K562 (cell line): ENCODE results near the gene CDC42SE2. TPM values are rescaled to one million over a fixed set of nuclear protein-coding genes. Genes with fewer than 3 reads are reported as not detected.
A peak's percentile ranks its signal among the peaks of the same experiment; 100 is the strongest.

Source experiments
- ATAC-seq: fragments of 200-7000 bp; cut with Tn5 transposase; 3 replicates; pipeline ENCODE4 v1.9.1; 2020; ENCODE audit warnings: moderate library complexity
- BruUV-seq: library from RNA; stranded (reverse); fragments of 400-500 nt; replicated peaks from 2 replicates; lab custom pipeline; 2021; lab: Mats Ljungman, UMichigan
- CTCF ChIA-PET: fragments of 300-600 bp; formaldehyde crosslinking; extraction: SDS; loops from one replicate; lab custom pipeline; 2021; ENCODE audit warnings: low intra/inter-chr PET ratio; lab: Yijun Ruan, JAX
- POLR2A ChIA-PET: fragments of 300-600, 350-650 bp; sonication (Branson Sonifier 250); formaldehyde crosslinking; extraction: SDS; loops from one replicate; lab custom pipeline; 2021; ENCODE audit warnings: antibody characterized with exemption, inconsistent platforms; lab: Yijun Ruan, JAX
- DNase-seq, 4 experiments: peaks; one replicate each; pipeline versions ENCODE4 v3.0.0 to v3.0.0-alpha.2; 2011 to 2018; ENCODE audit warnings: low spot score in 3 of 4, mixed read lengths in 3 of 4; ENCODE audit errors: extremely low read depth in 1 of 4
- FAIRE-seq: peaks from 2 replicates; lab custom pipeline; 2011; peaks lifted over from hg19 to GRCh38; lab: Jason Lieb, UNC
- H2AFZ ChIP-seq: 2 replicates; pipeline ENCODE4 v1.6.0; 2011; ENCODE audit warnings: low read depth, low read length, control low read depth, inconsistent platforms
- H3K27ac ChIP-seq: fragments of 200-600 bp; 3 replicates; pipeline ENCODE4 v1.8.0; 2011; ENCODE audit warnings: low read depth, mild to moderate bottlenecking, control low read depth, inconsistent platforms, low read length, moderate library complexity, mixed read lengths; ENCODE audit errors: extremely low read depth
- H3K27me3 ChIP-seq, 2 experiments: fragments of 300-600 bp in 1 of 2; 2 replicates in 1 of 2; 3 replicates in 1 of 2; pipeline versions ENCODE4 v1.6.0 to v1.8.0; 2011; ENCODE audit warnings: inconsistent platforms in 2 of 2, low read length in 2 of 2, mild to moderate bottlenecking in 1 of 2, mixed read lengths in 1 of 2, moderate library complexity in 1 of 2; ENCODE audit not compliant: control insufficient read depth in 2 of 2, insufficient read depth in 2 of 2
- H3K36me3 ChIP-seq: fragments of 300-600 bp; 3 replicates; pipeline ENCODE4 v1.8.0; 2011; ENCODE audit warnings: mild to moderate bottlenecking, low read length, inconsistent platforms; ENCODE audit not compliant: control insufficient read depth, insufficient read depth
- H3K4me1 ChIP-seq, 2 experiments: fragments of 200-600 bp in 1 of 2; replicated peaks in 1 of 2; 2 replicates in 1 of 2; 3 replicates in 1 of 2; pipeline versions ENCODE4 v1.5.1 to v1.8.0; 2011; ENCODE audit warnings: inconsistent platforms in 2 of 2, low read length in 2 of 2, mild to moderate bottlenecking in 1 of 2, mixed read lengths in 1 of 2, moderate library complexity in 1 of 2; ENCODE audit not compliant: control insufficient read depth in 2 of 2, insufficient read depth in 2 of 2
- H3K4me2 ChIP-seq: 2 replicates; pipeline ENCODE4 v1.6.1; 2011; ENCODE audit warnings: low read length, control low read depth, inconsistent platforms, mixed read lengths; ENCODE audit not compliant: insufficient read depth
- H3K4me3 ChIP-seq: fragments of 200-600 bp; sonication (generic), shearing (Covaris generic); 2 replicates; pipeline ENCODE4 v1.5.1; 2016; ENCODE audit warnings: control low read depth, inconsistent platforms
- H3K79me2 ChIP-seq: fragments of 200-600 bp; 3 replicates; pipeline ENCODE4 v1.8.0; 2011; ENCODE audit warnings: low read length, inconsistent platforms; ENCODE audit not compliant: control insufficient read depth, insufficient read depth
- H3K9ac ChIP-seq, 2 experiments: 2 replicates each; pipeline versions ENCODE4 v1.6.0 to v1.6.1; 2011; ENCODE audit warnings: low read depth in 2 of 2, low read length in 2 of 2, control low read depth in 1 of 2, inconsistent platforms in 1 of 2, mild to moderate bottlenecking in 1 of 2, mixed read lengths in 1 of 2; ENCODE audit not compliant: insufficient read depth in 1 of 2
- H3K9me1 ChIP-seq: one replicate; pipeline ENCODE4 v1.6.0; 2011; ENCODE audit warnings: inconsistent platforms, mild to moderate bottlenecking, low read length, moderate library complexity; ENCODE audit not compliant: control insufficient read depth, insufficient read depth
- H3K9me3 ChIP-seq: replicated peaks from 2 replicates; pipeline ENCODE4 v1.5.1; 2011; ENCODE audit warnings: low read depth, low read length, inconsistent platforms; ENCODE audit not compliant: control insufficient read depth, insufficient read depth
- H4K20me1 ChIP-seq: replicated peaks from 2 replicates; pipeline ENCODE4 v1.6.1; 2011; ENCODE audit warnings: low read length, inconsistent platforms, mixed read lengths; ENCODE audit not compliant: control insufficient read depth, insufficient read depth
- CTBP1 ChIP-seq: fragments of 450-650 bp; IDR thresholded peaks from 2 replicates; pipeline ENCODE4 v1.6.1; 2016; ENCODE audit warnings: borderline replicate concordance
- KAT7 ChIP-seq: sonication (generic); formaldehyde crosslinking; IDR thresholded peaks from 2 replicates; pipeline ENCODE4 v1.8.0; 2022; ENCODE audit warnings: missing genetic modification reagents, mild to moderate bottlenecking, borderline replicate concordance
- MAFF ChIP-seq: IDR thresholded peaks from 2 replicates; pipeline ENCODE4 v1.6.1; 2012; ENCODE audit warnings: low read length, improper control_type of control experiment
- PHF20 ChIP-seq: fragments of 450-650 bp; IDR thresholded peaks from 2 replicates; pipeline ENCODE4 v1.6.1; 2018; ENCODE audit not compliant: partially characterized antibody
- STAT5A ChIP-seq: IDR thresholded peaks from 2 replicates; pipeline ENCODE4 v1.6.1; 2012; ENCODE audit warnings: low read length, inconsistent platforms, borderline replicate concordance
- TBP ChIP-seq: optimal IDR thresholded peaks from 2 replicates; pipeline ENCODE3; 2011; ENCODE audit warnings: low read depth, low read length, improper control_type of control experiment
- ZNF184 ChIP-seq: sonication (generic); formaldehyde crosslinking; IDR thresholded peaks from 2 replicates; pipeline ENCODE4 v1.5.0; 2020; ENCODE audit warnings: missing genetic modification reagents
- ZNF282 ChIP-seq: sonication (generic); formaldehyde crosslinking; IDR thresholded peaks from 2 replicates; pipeline ENCODE4 v1.8.1; 2023; ENCODE audit warnings: missing genetic modification reagents
- ZNF717 ChIP-seq: fragments of 250-450 bp; sonication (Bioruptor Pico); IDR thresholded peaks from 2 replicates; pipeline ENCODE4 v1.5.0; 2021
- WGBS: fragments of 100-300 bp; shearing (Covaris generic); methylation state at CpG from one replicate; pipeline ENCODE4 v1.1.6; 2016; ENCODE audit warnings: low coverage, mixed read lengths; ENCODE audit not compliant: insufficient coverage; ENCODE audit errors: missing lambda C conversion rate; 5-methylcytosine and 5-hydroxymethylcytosine counted together
- in situ Hi-C: fragments of 300-500 bp; cut with MboI; formaldehyde crosslinking; loops from 4 replicates; pipeline ENCODE4 v1.15.0; 2018; ENCODE audit warnings: inconsistent platforms, mixed read lengths
- intact Hi-C: fragments of 100-400 bp; cut with micrococcal nuclease; formaldehyde crosslinking; loops from 2 replicates; pipeline ENCODE4 v1.14.2; 2022
- polyA plus RNA-seq, 8 experiments: library from polyadenylated mRNA; depleted of rRNA in 4 of 8; stranded (reverse) in 5 of 8; unstranded in 3 of 8; fragments of >200 nt; fragmentation: Nextera tagmentation in 2 of 8; fragmentation: Illumina TruSeq in 1 of 8; extraction: Ambion mirVana in 2 of 8; extraction: Trizol in 1 of 8; gene quantifications; 2 replicates each; pipeline versions ENCODE4 v1.2.1 to v1.2.3, GENCODE V29; 2011 to 2014; ENCODE audit warnings: inconsistent platforms in 1 of 8, missing spikeins in 1 of 8
- total RNA-seq, 7 experiments: library from RNA; depleted of rRNA in 6 of 7; stranded (reverse); fragments of >200 nt in 6 of 7; fragmentation: Illumina TruSeq in 2 of 7; extraction: Trizol in 2 of 7; gene quantifications; 2 replicates each; pipeline versions ENCODE4 v1.2.1 to v1.2.3, GENCODE V29; 2011 to 2021; ENCODE audit warnings: low replicate concordance in 1 of 7

CDC42SE2 gene
- total and polyA plus RNA-seq, 9 of the 15 experiments (the other 6 are each of a cell fraction or from before 2014, with no cell fraction given): 24.8 to 44.3 (median 32.7) TPM

DNA sequence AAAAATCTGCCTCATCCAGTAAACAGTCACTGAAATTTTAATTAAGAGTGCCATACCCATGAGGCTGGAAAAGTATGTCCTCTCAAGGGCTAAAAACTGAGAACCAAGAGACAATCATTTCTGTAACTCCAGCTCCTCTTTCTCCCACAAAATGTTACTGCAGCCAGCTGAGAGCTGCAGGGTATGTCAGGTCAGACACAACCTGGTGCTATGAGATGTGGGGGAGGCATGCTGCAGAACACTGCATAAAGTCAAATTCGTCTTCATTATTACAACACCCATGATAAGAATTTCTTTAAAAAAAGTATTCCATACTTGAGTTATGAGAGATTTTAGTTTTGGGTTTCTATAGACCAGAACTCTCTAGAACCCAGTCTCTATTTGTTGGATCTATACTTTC is 162.2 kb downstream of the CDC42SE2 start:
- FAIRE-seq: peak; percentile 32
- Histone ChIP-seq H3K4me3 (no peak overlapping the region), H2AFZ (no peak overlapping the region), H3K27me3 (no peaks in the 10 kb centered on the region), H3K9me3 (no peaks in the 10 kb centered on the region)
- no peak for TF ChIP-seq PHF20
- TF ChIP-seq KAT7 (CRISPR knock-in tag): no peak
- TF ChIP-seq TBP: no peak
- TF ChIP-seq ZNF717 (CRISPR knock-in tag): no peak
- no peak for TF ChIP-seq ZNF184 (CRISPR knock-in tag)
- no peak for TF ChIP-seq ZNF282
- TF ChIP-seq STAT5A: no peak
- TF ChIP-seq CTBP1: no peak
- no peak for TF ChIP-seq MAFF
- TF ChIP-seq, all 486 proteins: peak for 0
- in situ Hi-C loops: loop anchor here (25.0 kb wide), 1 partner anchor 586 kb away; the partner anchor contains the start of gene ACSL6
- Histone ChIP-seq H3K4me1 (no peaks in the 10 kb centered on the region), H3K36me3 (peaks cover 61% of the 10 kb centered on the region), H3K79me2 (no peaks in the 10 kb centered on the region), H3K4me2 (no peak overlapping the region), H3K27ac (no peak overlapping the region), H4K20me1 (no peaks in the 10 kb centered on the region), H3K9ac (no peak overlapping the region), H3K9me1 (no peaks in the 10 kb centered on the region)
- CTCF ChIA-PET: interaction anchor here (1.1 kb wide), 1 partner anchor 14 kb away, joined by 6 read pairs; no protein-coding TSS in a partner anchor
- POLR2A ChIA-PET: interaction anchor here (2.2 kb wide), 1 partner anchor 10 kb away, joined by 9 read pairs; no protein-coding TSS in a partner anchor
- 82% methylated on average over 1 of the region's 1 CpG for WGBS
- ATAC-seq (no peak), DNase-seq (no peak)
- BruUV-seq: no TSS peak
- intact Hi-C loops: loop anchor here (10.0 kb wide), 1 partner anchor 379 kb away; no protein-coding TSS in a partner anchor
